ENCODE results near the gene TANC1.

TANC1 gene

GRCh38 chr2:159160954-159161353 is 192.5 kb downstream of the TANC1 start:
- DNase-seq (ENCODE audit: low spot score) = peak; percentile 30

- DNase-seq (ENCODE audit: low spot score) = no peak
Observed at GRCh38 chr2:159163930-159164329, 195.5 kb downstream of the TANC1 start.

DNA sequence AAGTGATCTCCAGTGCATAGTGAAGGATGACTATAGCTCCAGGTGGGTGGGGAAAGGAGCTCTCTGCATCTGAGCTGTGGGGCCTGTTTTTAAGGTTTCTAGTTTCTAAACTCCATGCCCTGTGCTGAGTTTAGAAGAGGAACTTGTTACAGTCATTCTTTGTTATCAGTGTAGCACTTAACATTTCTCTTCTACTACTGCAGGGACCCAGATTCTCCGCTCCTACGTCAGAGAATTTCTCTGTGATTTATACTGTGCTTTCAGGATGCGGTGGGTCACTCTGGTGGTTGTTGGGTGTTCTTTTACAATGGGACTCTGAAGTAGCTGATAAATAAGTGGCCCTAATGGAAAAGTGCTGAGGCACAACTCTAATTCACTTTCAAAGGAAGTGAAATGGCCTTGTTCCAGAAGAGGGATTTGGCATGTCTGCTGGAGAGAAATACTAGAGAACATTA is 196.0 kb downstream of the TANC1 start:
- DNase-seq (ENCODE audit: low spot score) = no peak

DNA sequence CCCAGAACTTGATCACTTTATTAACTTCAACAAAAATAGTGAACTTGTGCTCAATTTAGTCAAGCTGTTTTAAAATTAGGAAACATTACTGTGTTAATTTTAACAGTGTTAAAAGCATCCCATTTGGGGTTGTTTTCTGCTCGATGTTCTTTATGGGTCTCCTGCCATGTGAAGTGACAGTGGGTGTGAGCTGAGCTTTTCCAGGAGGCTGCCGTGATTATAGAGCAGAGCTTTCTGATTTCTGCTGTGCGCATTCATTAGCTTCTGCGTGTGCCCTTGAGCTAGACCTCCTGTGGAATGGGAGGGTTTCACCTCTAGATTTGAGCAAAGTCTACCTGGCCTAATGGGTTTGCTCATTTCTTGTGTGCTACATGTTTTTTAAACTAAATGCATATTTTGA is 196.6 kb downstream of the TANC1 start:
- no peak for DNase-seq (ENCODE audit: low spot score)

GRCh38 chr2:159168707-159169106 is 200.3 kb downstream of the TANC1 start:
- no peak for DNase-seq (ENCODE audit: low spot score)

GRCh38 chr2:159169187-159169586 is 200.7 kb downstream of the TANC1 start:
- no peak for DNase-seq (ENCODE audit: low spot score)

DNA sequence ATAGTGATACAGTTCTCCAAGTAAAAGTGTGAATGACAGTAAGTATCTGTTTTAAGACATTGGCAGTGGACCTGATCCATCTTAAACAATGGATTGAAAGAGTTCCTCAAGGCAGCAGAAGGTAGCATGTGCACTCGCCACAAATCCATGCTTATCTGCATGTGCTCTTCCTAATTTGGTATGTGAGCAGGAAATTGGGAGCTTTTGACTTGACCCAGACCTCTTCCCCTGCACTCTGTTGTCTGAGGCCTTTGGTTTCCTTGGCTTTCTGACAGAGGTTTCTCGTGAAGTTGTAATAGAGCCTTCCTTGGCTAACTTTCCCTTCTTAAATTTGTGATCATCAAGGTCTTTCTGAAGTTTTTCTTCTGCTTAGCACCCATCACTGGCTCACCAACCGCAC is 204.0 kb downstream of the TANC1 start:
- no peak for DNase-seq (ENCODE audit: low spot score)

DNA sequence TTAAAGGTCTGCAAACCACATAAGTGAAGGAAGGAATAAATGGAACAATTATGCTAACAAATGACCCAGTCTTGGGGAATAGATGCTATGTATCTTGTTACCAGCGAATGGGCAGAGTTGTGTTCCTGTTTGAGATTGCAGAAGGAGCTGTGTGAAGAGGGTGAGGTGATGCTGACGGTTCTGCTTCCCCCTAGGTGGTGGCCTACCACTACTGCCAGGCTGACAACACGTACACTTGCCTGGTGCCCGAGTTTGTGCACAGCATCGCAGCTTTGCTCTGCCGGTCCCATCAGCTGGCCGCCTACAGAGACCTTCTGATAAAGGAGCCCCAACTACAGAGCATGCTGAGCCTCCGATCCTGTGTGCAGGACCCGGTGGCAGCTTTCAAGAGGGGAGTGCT is 206.3 kb downstream of the TANC1 start:
- DNase-seq (ENCODE audit: low spot score) = no peak

DNA sequence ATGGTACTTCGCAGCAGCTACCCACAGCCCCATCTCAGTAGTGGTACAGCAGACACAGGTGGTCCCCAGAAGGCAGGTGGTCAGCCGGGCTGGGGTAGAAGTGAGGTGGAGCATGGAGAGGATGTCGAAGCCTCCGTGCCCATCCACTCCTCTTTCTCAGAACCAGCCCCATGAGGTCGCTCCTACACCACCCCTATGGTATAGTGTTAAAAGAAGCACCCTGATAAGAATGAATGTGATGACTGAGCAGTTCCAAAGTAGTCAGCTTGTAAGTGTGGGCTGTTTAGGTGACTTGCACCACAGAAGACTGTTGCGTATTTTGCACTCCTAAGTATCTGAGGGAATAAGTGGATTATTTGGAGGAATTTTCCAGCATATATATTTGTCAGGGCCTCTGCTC is 206.7 kb downstream of the TANC1 start:
- no peak for DNase-seq (ENCODE audit: low spot score)

- no peak for DNase-seq (ENCODE audit: low spot score)
Observed at GRCh38 chr2:159175927-159176326, 207.5 kb downstream of the TANC1 start.

DNA sequence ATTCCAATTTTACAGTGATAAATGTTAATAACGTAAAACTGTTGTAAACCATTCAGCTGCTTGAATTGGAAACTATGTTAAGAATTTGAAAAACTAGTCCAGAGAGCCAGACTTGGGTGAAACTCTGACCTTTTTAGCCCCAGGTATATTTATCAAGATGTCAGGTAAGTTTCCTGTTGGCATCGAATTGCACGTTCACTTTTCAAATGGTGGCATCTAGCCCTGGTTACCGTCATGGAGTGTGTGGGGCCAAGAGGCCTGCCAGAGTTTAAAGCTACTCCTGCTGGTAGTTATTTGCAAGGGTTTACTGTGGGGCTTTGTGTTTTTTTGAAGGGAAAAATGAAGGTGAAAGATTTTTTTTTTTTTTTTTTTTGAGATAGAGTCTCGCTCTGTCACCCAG is 208.1 kb downstream of the TANC1 start:
- DNase-seq (ENCODE audit: low spot score) = no peak

GRCh38 chr2:159177357-159177756 is 208.9 kb downstream of the TANC1 start:
- DNase-seq (ENCODE audit: low spot score) = no peak

DNA sequence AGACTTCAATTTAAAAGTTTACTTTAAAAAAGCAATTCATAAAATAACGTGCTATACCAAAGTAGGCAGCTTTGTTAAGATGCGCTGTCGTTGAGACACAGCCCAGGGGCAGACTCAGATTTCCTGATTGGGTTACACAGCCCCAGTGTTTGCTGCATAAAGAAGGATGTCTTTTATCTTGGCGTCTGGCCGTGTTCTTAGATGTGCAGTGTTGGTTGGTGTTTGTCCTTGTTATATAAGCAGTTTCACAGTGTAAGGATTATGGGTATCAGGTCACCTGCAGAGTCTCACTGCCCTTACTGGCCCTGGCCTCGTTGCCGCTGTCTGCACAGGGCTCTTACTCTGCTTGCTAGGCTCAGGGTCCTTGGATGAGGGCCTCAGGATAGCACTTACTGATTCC is 209.5 kb downstream of the TANC1 start:
- DNase-seq (ENCODE audit: low spot score) = no peak

DNA sequence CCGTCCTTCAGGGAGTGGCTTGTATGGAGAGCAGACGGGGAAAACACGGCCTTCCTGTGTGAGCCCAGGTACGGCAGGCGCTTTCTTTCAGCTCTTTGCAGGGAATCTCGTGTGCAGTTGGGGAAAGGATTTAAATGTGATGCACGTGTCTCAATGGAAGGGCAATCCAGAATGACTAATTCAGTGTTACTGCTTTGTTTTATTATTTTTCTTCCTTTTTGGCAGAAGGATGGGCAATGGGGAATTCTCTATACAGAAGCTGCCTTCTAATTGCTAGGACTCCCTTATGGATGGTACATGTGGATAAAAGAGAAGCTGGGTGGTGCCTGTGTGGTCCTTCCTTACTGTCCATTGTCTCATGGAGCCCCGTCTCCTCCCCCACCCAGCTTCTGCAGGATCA is 210.7 kb downstream of the TANC1 start:
- DNase-seq (ENCODE audit: low spot score) = no peak

DNA sequence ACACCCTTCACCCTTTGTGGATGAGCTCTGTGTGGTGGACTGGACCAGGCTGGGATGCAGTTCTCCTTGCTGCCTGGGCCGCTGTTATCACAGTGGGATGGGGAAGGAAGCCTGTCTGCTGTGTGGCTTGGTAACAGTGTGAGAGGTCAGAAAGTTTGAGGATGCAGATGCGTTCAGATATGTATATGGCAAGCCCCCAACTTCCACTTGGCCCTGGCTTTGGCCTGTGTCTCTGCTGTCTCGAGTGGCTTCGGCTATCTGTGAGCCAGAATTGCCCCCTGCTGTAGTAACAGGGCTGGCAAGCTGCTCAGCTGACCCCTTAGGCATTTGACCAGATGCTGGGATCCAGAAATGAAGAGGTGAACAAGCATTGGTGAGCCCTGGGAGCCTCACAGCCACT is 211.3 kb downstream of the TANC1 start:
- DNase-seq (ENCODE audit: low spot score) = no peak

DNA sequence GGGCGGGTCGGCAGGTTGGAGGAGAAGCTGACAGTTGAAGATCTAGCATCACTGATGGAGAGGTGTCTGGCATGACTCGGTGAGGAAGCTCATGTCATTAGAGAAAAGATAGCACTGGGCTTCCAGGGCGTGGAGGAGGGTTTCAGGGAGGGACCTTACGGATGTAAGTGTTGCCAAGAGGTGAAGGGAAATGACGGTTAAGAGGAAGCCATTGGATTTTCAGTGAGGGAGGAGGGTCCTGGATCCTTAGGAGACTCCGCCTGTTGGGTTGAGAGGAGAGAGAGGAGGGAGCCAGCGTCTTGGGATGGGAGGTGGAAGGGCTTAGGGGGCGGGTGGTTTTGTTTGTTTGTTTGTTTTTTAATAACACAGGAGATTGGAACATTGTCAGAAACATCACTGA is 214.9 kb downstream of the TANC1 start:
- DNase-seq (ENCODE audit: low spot score) = no peak

DNA sequence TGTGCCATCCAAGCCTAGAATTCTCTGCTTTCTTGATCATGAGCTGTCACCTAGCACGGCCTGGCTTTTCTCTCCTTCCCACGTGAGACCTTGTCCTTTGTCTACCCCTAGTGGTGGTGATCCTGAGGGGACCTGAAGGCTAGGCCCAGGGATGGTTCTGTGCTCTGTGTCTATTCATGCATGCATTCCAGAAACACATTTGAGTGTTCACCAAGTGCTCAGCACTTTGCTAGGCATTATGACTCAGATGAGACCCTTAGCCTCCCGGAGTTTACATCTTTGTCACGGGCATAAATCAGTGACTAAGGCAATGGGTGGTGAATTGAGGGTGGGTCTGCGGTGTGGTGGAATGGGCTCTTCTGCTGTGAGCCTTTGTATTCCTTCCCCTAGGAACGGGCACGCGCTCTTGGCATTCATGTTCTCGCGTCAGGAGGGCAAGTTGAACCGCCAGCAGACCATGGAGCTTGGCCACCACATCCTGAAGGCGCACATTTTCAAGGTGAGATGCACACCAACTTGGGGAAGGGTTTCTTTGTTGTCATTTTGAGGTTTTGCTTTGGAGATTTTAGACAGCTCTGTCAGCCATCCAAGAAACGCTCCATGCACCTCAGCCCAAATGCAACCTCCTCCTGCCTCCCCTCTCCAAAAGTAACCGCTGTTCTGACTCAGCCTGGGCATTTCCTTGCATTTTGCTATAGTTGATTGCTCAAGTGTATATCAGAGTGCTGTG is 217.1 kb downstream of the TANC1 start:
- no peak for DNase-seq (ENCODE audit: low spot score)

DNA sequence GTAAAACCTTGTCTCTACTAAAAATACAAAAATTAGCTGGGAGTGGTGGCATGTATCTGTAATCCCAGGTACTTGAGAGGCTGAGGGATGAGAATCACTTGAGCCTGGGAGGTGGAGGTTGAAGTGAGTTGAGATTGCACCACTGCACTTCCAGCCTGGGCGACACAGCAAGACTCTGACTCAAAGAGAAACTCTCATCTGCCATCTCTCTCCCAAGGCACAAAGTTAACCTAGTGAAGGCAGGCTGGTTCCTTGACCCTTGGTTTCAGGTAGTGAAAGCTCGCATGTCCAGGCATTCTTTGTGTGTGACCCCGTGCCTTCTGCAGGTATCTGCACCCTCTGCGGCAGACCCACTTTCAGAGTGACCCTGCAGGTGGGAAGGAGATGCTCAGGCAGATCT is 218.0 kb downstream of the TANC1 start:
- no peak for DNase-seq (ENCODE audit: low spot score)

DNA sequence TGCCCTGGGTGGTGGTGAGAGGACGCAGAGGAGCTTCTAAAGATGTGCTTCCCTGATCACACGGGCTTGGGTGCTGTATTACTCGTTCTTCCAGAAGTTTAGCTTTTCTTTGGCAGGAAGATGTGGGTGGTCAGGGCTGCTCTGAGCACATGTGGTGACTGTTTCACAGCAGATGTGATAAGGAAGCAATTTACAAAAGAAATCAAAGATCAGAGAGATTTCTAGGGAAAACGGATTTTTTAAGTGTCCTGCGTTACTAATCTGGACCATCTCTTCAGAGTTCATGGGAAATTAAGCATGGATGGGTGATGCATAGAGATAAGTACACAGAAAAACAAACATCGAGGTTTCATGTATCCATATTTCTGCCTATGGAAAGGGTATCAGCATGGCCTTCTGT is 218.7 kb downstream of the TANC1 start:
- no peak for DNase-seq (ENCODE audit: low spot score)

DNA sequence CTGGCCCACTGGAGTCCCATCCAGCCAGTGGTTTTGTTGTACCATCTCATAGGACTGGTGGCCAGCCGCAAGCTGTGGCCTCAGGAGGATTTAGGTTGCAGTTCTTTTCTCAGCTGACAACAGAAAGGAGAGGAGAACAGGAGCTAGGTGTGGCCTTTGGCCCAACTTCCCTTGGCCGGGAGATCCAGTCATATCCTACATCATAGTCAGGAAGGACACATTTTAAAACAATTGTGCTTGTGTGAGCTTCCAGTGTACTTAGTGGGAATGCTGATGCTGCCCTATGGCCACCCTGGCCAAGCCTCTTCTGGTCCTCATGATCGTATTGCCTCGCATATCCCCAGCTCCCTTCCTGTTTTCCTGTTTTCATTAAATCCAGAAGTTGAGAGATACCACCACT is 220.0 kb downstream of the TANC1 start:
- DNase-seq (ENCODE audit: low spot score) = peak; percentile 79

DNA sequence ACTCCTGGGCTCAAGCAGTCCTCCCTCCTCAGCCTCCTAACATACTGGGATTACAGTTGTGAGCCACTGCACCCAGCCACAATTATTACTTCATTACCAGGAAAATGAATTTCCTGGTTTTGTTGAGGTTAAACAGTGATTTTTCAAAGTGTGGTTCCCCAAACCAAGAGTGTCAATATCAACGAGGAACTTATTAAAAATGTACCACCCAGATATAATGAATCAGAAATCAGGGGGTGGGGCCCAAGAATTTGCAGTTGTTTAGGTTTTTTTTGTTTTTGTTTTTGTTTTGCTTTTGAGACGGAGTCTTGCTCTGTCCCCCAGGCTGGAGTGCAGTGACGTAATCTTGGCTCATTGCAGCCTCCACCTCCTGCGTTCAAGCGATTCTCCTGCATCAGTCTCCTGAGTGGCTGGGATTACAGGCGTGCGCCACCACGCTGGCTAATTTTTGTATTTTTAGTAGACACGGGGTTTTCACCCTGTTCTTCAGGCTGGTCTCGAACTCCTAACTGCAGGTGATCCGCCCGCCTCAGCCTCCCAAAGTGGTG is 224.0 kb downstream of the TANC1 start:
- no peak for DNase-seq (ENCODE audit: low spot score)

DNA sequence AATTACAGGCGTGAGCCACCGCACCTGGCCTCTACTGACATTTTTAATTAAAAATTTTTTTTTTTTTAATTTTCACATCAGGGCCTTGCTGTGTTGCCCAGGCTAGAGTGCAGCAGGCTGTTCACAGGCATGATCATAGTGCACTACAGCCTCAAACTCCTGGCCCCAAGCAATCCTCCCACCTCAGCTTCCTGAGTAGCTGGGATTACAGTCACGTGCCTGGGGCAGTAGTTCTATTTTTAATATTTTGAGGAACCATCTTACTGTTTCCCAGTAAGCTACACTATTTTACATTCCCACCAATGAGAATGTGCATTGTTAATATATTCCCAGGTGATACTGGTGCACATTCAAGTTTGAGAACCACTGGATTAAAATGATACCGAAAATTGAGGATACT is 225.4 kb downstream of the TANC1 start:
- no peak for DNase-seq (ENCODE audit: low spot score)

DNA sequence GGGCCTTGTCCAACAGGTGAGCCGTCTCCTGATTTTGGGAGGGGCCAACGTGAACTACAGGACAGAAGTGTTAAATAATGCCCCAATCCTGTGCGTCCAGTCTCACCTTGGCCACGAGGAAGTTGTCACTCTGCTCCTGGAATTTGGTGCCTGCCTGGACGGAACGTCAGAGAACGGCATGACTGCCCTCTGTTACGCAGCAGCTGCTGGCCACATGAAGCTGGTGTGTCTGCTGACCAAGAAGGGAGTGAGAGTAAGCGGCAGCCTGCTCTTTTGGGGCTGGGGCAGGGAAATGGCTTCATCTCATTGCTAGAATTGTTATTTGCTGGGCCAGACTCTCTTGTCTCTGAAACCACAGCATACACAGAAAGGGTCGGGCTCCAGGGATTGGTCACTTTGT is 225.8 kb downstream of the TANC1 start:
- DNase-seq (ENCODE audit: low spot score) = no peak

- DNase-seq (ENCODE audit: low spot score) = no peak
Observed at GRCh38 chr2:159195697-159196096, 227.3 kb downstream of the TANC1 start.
